K562 (cell line): Measurements from ENCODE around the gene PLEKHG3. TPM values are rescaled to one million over a fixed set of nuclear protein-coding genes. Genes with fewer than 3 reads are reported as not detected.

ENCODE experiments used
- ATAC-seq: fragments of 200-7000 bp; cut with Tn5 transposase; 3 replicates; pipeline ENCODE4 v1.9.1; 2020; ENCODE audit warnings: moderate library complexity
- BruUV-seq: library from RNA; stranded (reverse); fragments of 400-500 nt; replicated peaks from 2 replicates; lab custom pipeline; 2021; lab: Mats Ljungman, UMichigan
- CTCF ChIA-PET: fragments of 300-600 bp; formaldehyde crosslinking; extraction: SDS; loops from one replicate; lab custom pipeline; 2021; ENCODE audit warnings: low intra/inter-chr PET ratio; lab: Yijun Ruan, JAX
- POLR2A ChIA-PET: fragments of 300-600, 350-650 bp; sonication (Branson Sonifier 250); formaldehyde crosslinking; extraction: SDS; loops from one replicate; lab custom pipeline; 2021; ENCODE audit warnings: antibody characterized with exemption, inconsistent platforms; lab: Yijun Ruan, JAX
- DNase-seq, 4 experiments: peaks; one replicate each; pipeline versions ENCODE4 v3.0.0 to v3.0.0-alpha.2; 2011 to 2018; ENCODE audit warnings: low spot score in 3 of 4, mixed read lengths in 3 of 4; ENCODE audit errors: extremely low read depth in 1 of 4
- FAIRE-seq: peaks from 2 replicates; lab custom pipeline; 2011; peaks lifted over from hg19 to GRCh38; lab: Jason Lieb, UNC
- H2AFZ ChIP-seq: 2 replicates; pipeline ENCODE4 v1.6.0; 2011; ENCODE audit warnings: low read depth, low read length, control low read depth, inconsistent platforms
- H3K27ac ChIP-seq: fragments of 200-600 bp; 3 replicates; pipeline ENCODE4 v1.8.0; 2011; ENCODE audit warnings: low read depth, mild to moderate bottlenecking, control low read depth, inconsistent platforms, low read length, moderate library complexity, mixed read lengths; ENCODE audit errors: extremely low read depth
- H3K27me3 ChIP-seq, 2 experiments: fragments of 300-600 bp in 1 of 2; 2 replicates in 1 of 2; 3 replicates in 1 of 2; pipeline versions ENCODE4 v1.6.0 to v1.8.0; 2011; ENCODE audit warnings: inconsistent platforms in 2 of 2, low read length in 2 of 2, mild to moderate bottlenecking in 1 of 2, mixed read lengths in 1 of 2, moderate library complexity in 1 of 2; ENCODE audit not compliant: control insufficient read depth in 2 of 2, insufficient read depth in 2 of 2
- H3K36me3 ChIP-seq: fragments of 300-600 bp; 3 replicates; pipeline ENCODE4 v1.8.0; 2011; ENCODE audit warnings: mild to moderate bottlenecking, low read length, inconsistent platforms; ENCODE audit not compliant: control insufficient read depth, insufficient read depth
- H3K4me1 ChIP-seq, 2 experiments: fragments of 200-600 bp in 1 of 2; replicated peaks in 1 of 2; 2 replicates in 1 of 2; 3 replicates in 1 of 2; pipeline versions ENCODE4 v1.5.1 to v1.8.0; 2011; ENCODE audit warnings: inconsistent platforms in 2 of 2, low read length in 2 of 2, mild to moderate bottlenecking in 1 of 2, mixed read lengths in 1 of 2, moderate library complexity in 1 of 2; ENCODE audit not compliant: control insufficient read depth in 2 of 2, insufficient read depth in 2 of 2
- H3K4me2 ChIP-seq: 2 replicates; pipeline ENCODE4 v1.6.1; 2011; ENCODE audit warnings: low read length, control low read depth, inconsistent platforms, mixed read lengths; ENCODE audit not compliant: insufficient read depth
- H3K4me3 ChIP-seq: fragments of 200-600 bp; sonication (generic), shearing (Covaris generic); 2 replicates; pipeline ENCODE4 v1.5.1; 2016; ENCODE audit warnings: control low read depth, inconsistent platforms
- H3K79me2 ChIP-seq: fragments of 200-600 bp; 3 replicates; pipeline ENCODE4 v1.8.0; 2011; ENCODE audit warnings: low read length, inconsistent platforms; ENCODE audit not compliant: control insufficient read depth, insufficient read depth
- H3K9ac ChIP-seq, 2 experiments: 2 replicates each; pipeline versions ENCODE4 v1.6.0 to v1.6.1; 2011; ENCODE audit warnings: low read depth in 2 of 2, low read length in 2 of 2, control low read depth in 1 of 2, inconsistent platforms in 1 of 2, mild to moderate bottlenecking in 1 of 2, mixed read lengths in 1 of 2; ENCODE audit not compliant: insufficient read depth in 1 of 2
- H3K9me1 ChIP-seq: one replicate; pipeline ENCODE4 v1.6.0; 2011; ENCODE audit warnings: inconsistent platforms, mild to moderate bottlenecking, low read length, moderate library complexity; ENCODE audit not compliant: control insufficient read depth, insufficient read depth
- H3K9me3 ChIP-seq: replicated peaks from 2 replicates; pipeline ENCODE4 v1.5.1; 2011; ENCODE audit warnings: low read depth, low read length, inconsistent platforms; ENCODE audit not compliant: control insufficient read depth, insufficient read depth
- H4K20me1 ChIP-seq: replicated peaks from 2 replicates; pipeline ENCODE4 v1.6.1; 2011; ENCODE audit warnings: low read length, inconsistent platforms, mixed read lengths; ENCODE audit not compliant: control insufficient read depth, insufficient read depth
- CC2D1A ChIP-seq: fragments of 450-650 bp; IDR thresholded peaks from 2 replicates; pipeline ENCODE4 v1.6.1; 2017; ENCODE audit warnings: mild to moderate bottlenecking
- GMEB1 ChIP-seq: fragments of 250-450 bp; sonication (Bioruptor Pico); IDR thresholded peaks from 2 replicates; pipeline ENCODE4 v1.4.0; 2020; ENCODE audit warnings: mild to moderate bottlenecking
- LCOR ChIP-seq: sonication (generic); formaldehyde crosslinking; IDR thresholded peaks from 2 replicates; pipeline ENCODE4 v1.8.0; 2022; ENCODE audit warnings: mild to moderate bottlenecking, missing genetic modification reagents
- LEF1 ChIP-seq: fragments of 450-650 bp; IDR thresholded peaks from 2 replicates; pipeline ENCODE4 v1.6.1; 2016; ENCODE audit warnings: mild to moderate bottlenecking
- NCOR1 ChIP-seq: fragments of 450-650 bp; IDR thresholded peaks from 2 replicates; pipeline ENCODE4 v1.6.1; 2016; ENCODE audit warnings: mild to moderate bottlenecking, moderate library complexity
- RBFOX2 ChIP-seq: fragments of 200-400 bp; formaldehyde crosslinking; IDR thresholded peaks from 2 replicates; pipeline ENCODE4 v1.6.1; 2017; ENCODE audit warnings: low read depth, mild to moderate bottlenecking, low read length, moderate library complexity
- RBM22 ChIP-seq: fragments of 200-400 bp; formaldehyde crosslinking; IDR thresholded peaks from 2 replicates; pipeline ENCODE4 v1.6.1; 2018; ENCODE audit warnings: low read length, low read depth; ENCODE audit not compliant: poor library complexity, severe bottlenecking
- SAFB2 ChIP-seq: fragments of 200-400 bp; formaldehyde crosslinking; IDR thresholded peaks from 2 replicates; pipeline ENCODE4 v1.6.1; 2018; ENCODE audit warnings: borderline replicate concordance, low read length, low read depth, moderate library complexity; ENCODE audit not compliant: severe bottlenecking
- SMARCC2 ChIP-seq: fragments of 450-650 bp; IDR thresholded peaks from 2 replicates; pipeline ENCODE4 v1.6.1; 2017; ENCODE audit warnings: antibody characterized with exemption, moderate library complexity, mild to moderate bottlenecking, low read depth
- SRSF1 ChIP-seq: fragments of 200-400 bp; formaldehyde crosslinking; IDR thresholded peaks from 2 replicates; pipeline ENCODE4 v1.6.1; 2017; ENCODE audit warnings: mild to moderate bottlenecking, low read depth, low read length, moderate library complexity
- ZFP1 ChIP-seq: fragments of 450-650 bp; formaldehyde crosslinking; IDR thresholded peaks from 2 replicates; pipeline ENCODE4 v1.4.0; 2020; ENCODE audit warnings: mild to moderate bottlenecking, mixed read lengths
- ZFP30 ChIP-seq: fragments of 250-450 bp; sonication (Bioruptor Pico); IDR thresholded peaks from 2 replicates; pipeline ENCODE4 v1.8.0; 2022; ENCODE audit warnings: moderate library complexity, mild to moderate bottlenecking, inconsistent platforms, borderline replicate concordance
- ZFPM2 ChIP-seq: fragments of 250-450 bp; sonication (Bioruptor Pico); IDR thresholded peaks from 2 replicates; pipeline ENCODE4 v1.5.1; 2022; ENCODE audit warnings: mild to moderate bottlenecking
- ZNF551 ChIP-seq: fragments of 250-450 bp; sonication (Bioruptor Pico); IDR thresholded peaks from 2 replicates; pipeline ENCODE4 v1.5.0; 2021; ENCODE audit warnings: mild to moderate bottlenecking, moderate library complexity
- ZSCAN32 ChIP-seq: fragments of 450-650 bp; formaldehyde crosslinking; IDR thresholded peaks from 2 replicates; pipeline ENCODE4 v1.4.0; 2020; ENCODE audit warnings: mild to moderate bottlenecking, moderate library complexity
- WGBS: fragments of 100-300 bp; shearing (Covaris generic); methylation state at CpG from one replicate; pipeline ENCODE4 v1.1.6; 2016; ENCODE audit warnings: low coverage, mixed read lengths; ENCODE audit not compliant: insufficient coverage; ENCODE audit errors: missing lambda C conversion rate; 5-methylcytosine and 5-hydroxymethylcytosine counted together
- in situ Hi-C: fragments of 300-500 bp; cut with MboI; formaldehyde crosslinking; loops from 4 replicates; pipeline ENCODE4 v1.15.0; 2018; ENCODE audit warnings: inconsistent platforms, mixed read lengths
- intact Hi-C: fragments of 100-400 bp; cut with micrococcal nuclease; formaldehyde crosslinking; loops from 2 replicates; pipeline ENCODE4 v1.14.2; 2022
- polyA plus RNA-seq, 8 experiments: library from polyadenylated mRNA; depleted of rRNA in 4 of 8; stranded (reverse) in 5 of 8; unstranded in 3 of 8; fragments of >200 nt; fragmentation: Nextera tagmentation in 2 of 8; fragmentation: Illumina TruSeq in 1 of 8; extraction: Ambion mirVana in 2 of 8; extraction: Trizol in 1 of 8; gene quantifications; 2 replicates each; pipeline versions ENCODE4 v1.2.1 to v1.2.3, GENCODE V29; 2011 to 2014; ENCODE audit warnings: inconsistent platforms in 1 of 8, missing spikeins in 1 of 8
- total RNA-seq, 7 experiments: library from RNA; depleted of rRNA in 6 of 7; stranded (reverse); fragments of >200 nt in 6 of 7; fragmentation: Illumina TruSeq in 2 of 7; extraction: Trizol in 2 of 7; gene quantifications; 2 replicates each; pipeline versions ENCODE4 v1.2.1 to v1.2.3, GENCODE V29; 2011 to 2021; ENCODE audit warnings: low replicate concordance in 1 of 7
- TF ChIP-seq, protein P1 (sequence below): fragments of 250-450 bp; sonication (Bioruptor Pico); IDR thresholded peaks from 2 replicates; pipeline ENCODE4 v1.9.0; 2021; ENCODE audit warnings: mild to moderate bottlenecking

PLEKHG3 gene
- total and polyA plus RNA-seq, 9 of the 15 experiments (the other 6 are each of a cell fraction or from before 2014, with no cell fraction given), result 0.04 to 0.16 TPM; not detected in 7

- POLR2A ChIA-PET, result no interaction called here
- H3K36me3 ChIP-seq, result no peaks in the 10 kb centered on the region
- no peaks in the 10 kb centered on the region for H4K20me1 ChIP-seq
- H3K27ac ChIP-seq, result no peak overlapping the region
- WGBS, result 6% methylated on average over 7 of the region's 7 CpGs
- no peaks in the 10 kb centered on the region for H3K79me2 ChIP-seq
- no peak for TF ChIP-seq LCOR (CRISPR knock-in tag)
- TF ChIP-seq ZFPM2 (CRISPR knock-in tag), result no peak
- TF ChIP-seq GMEB1 (CRISPR knock-in tag), result no peak
- TF ChIP-seq, protein P1, sequence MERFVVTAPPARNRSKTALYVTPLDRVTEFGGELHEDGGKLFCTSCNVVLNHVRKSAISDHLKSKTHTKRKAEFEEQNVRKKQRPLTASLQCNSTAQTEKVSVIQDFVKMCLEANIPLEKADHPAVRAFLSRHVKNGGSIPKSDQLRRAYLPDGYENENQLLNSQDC (CRISPR knock-in tag), result no peak
- no peak for TF ChIP-seq CC2D1A
- no peak for TF ChIP-seq NCOR1
- no peak for TF ChIP-seq RBM22
- no peak for TF ChIP-seq SAFB2
- no peak for TF ChIP-seq ZFP30 (CRISPR knock-in tag)
- no peak for TF ChIP-seq RBFOX2
- TF ChIP-seq LEF1, result no peak
- TF ChIP-seq ZNF551 (CRISPR knock-in tag), result no peak
- TF ChIP-seq SMARCC2, result no peak
- no peak for TF ChIP-seq ZSCAN32 (CRISPR knock-in tag)
- TF ChIP-seq SRSF1, result no peak
- no peak for TF ChIP-seq ZFP1
- TF ChIP-seq, all 486 proteins: peak for 0
- H3K4me2 ChIP-seq, result no peak overlapping the region
- BruUV-seq, result no TSS peak
- DNase-seq (no peak), ATAC-seq (no peak), FAIRE-seq (no peak)
- in situ Hi-C loops (no loop called here), intact Hi-C loops (no loop called here)
- H2AFZ ChIP-seq, result no peak overlapping the region
- H3K4me1 ChIP-seq, result no peaks in the 10 kb centered on the region; a peak in 1 of 5 replicates
- H3K9me1 ChIP-seq, result no peaks in the 10 kb centered on the region
- H3K27me3 ChIP-seq, result peaks cover 0 to 46% of the 10 kb centered on the region in 2 experiments; a peak in 4 of 5 replicates
- no peaks in the 10 kb centered on the region for H3K9me3 ChIP-seq
- no peak overlapping the region for H3K9ac ChIP-seq
- no peak overlapping the region for H3K4me3 ChIP-seq
- CTCF ChIA-PET, result no interaction called here
Observed at GRCh38 chr14:64718762-64719161, 14.5 kb downstream of the PLEKHG3 start.
